Liver (tissue), 3 donors: ENCODE measurements around the gene ST3GAL4.

Experiments
- ATF3 ChIP-seq: IDR thresholded peaks from 2 replicates; pipeline ENCODE4 v1.6.1; 2016; ENCODE audit warnings: antibody characterized with exemption
- CTCF ChIP-seq: fragments of 150-350 bp; IDR thresholded peaks from 2 replicates; pipeline ENCODE4 v1.5.1; 2017; ENCODE audit warnings: improper control_type of control experiment, low read depth, low read length; ENCODE audit not compliant: missing input control
- FOXA1 ChIP-seq: IDR thresholded peaks from 2 replicates; pipeline ENCODE4 v1.6.1; 2016; ENCODE audit warnings: antibody characterized with exemption
- GABPA ChIP-seq, 2 donors: IDR thresholded peaks in 1 of 2; conservative IDR thresholded peaks in 1 of 2; 2 replicates each; pipeline ENCODE4 v1.6.1; 2016; ENCODE audit warnings: antibody characterized with exemption in 2 of 2, mild to moderate bottlenecking in 1 of 2, moderate library complexity in 1 of 2
- HNF4A ChIP-seq, 2 donors: conservative IDR thresholded peaks; 2 replicates each; pipeline ENCODE4 v1.6.1; 2016; ENCODE audit warnings: antibody characterized with exemption in 2 of 2, mild to moderate bottlenecking in 2 of 2
- JUND ChIP-seq, 2 donors: IDR thresholded peaks; 2 replicates each; pipeline ENCODE4 v1.6.1; 2016; ENCODE audit warnings: antibody characterized with exemption in 2 of 2
- MAX ChIP-seq: IDR thresholded peaks from 2 replicates; pipeline ENCODE4 v1.6.1; 2016; ENCODE audit warnings: antibody characterized with exemption
- RAD21 ChIP-seq, 2 donors: IDR thresholded peaks; 2 replicates each; pipeline ENCODE4 v1.6.1; 2016; ENCODE audit warnings: antibody characterized with exemption in 2 of 2, mild to moderate bottlenecking in 2 of 2
- REST ChIP-seq: IDR thresholded peaks from 2 replicates; pipeline ENCODE4 v1.6.1; 2016; ENCODE audit warnings: antibody characterized with exemption, mild to moderate bottlenecking
- RXRA ChIP-seq, 2 donors: IDR thresholded peaks; 2 replicates each; pipeline ENCODE4 v1.6.1; 2017 to 2018; ENCODE audit warnings: antibody characterized with exemption in 2 of 2, mild to moderate bottlenecking in 1 of 2
- SP1 ChIP-seq: IDR thresholded peaks from 2 replicates; pipeline ENCODE4 v1.6.1; 2018; ENCODE audit warnings: antibody characterized with exemption, mild to moderate bottlenecking
- TAF1 ChIP-seq: conservative IDR thresholded peaks from 2 replicates; pipeline ENCODE4 v1.6.1; 2016; ENCODE audit warnings: antibody characterized with exemption, mild to moderate bottlenecking
- YY1 ChIP-seq: IDR thresholded peaks from 2 replicates; pipeline ENCODE4 v1.6.1; 2016; ENCODE audit warnings: antibody characterized with exemption, mild to moderate bottlenecking
- ZBTB33 ChIP-seq: IDR thresholded peaks from 2 replicates; pipeline ENCODE4 v1.6.1; 2016; ENCODE audit warnings: antibody characterized with exemption
- donor health status: healthy.
- donor health status: healthy.

GRCh38 chr11:126462422-126462821 lies 106.9 kb downstream of the ST3GAL4 start:
- TF ChIP-seq JUND (IDR thresholded peaks at IDR 0.05), result no peak
- no peak for TF ChIP-seq MAX
- TF ChIP-seq RXRA (IDR thresholded peaks at IDR 0.05), result no peak
- TF ChIP-seq CTCF, result no peak
- no peak for TF ChIP-seq YY1
- TF ChIP-seq RAD21 (IDR thresholded peaks at IDR 0.05), result no peak
- TF ChIP-seq GABPA (IDR thresholded peaks at IDR 0.05 in 1 of 2, conservative IDR thresholded peaks at IDR 0.05 in 1 of 2), result no peak
- TF ChIP-seq ATF3, result no peak
- no peak for TF ChIP-seq FOXA1
- no peak for TF ChIP-seq ZBTB33
- TF ChIP-seq TAF1, result no peak
- TF ChIP-seq REST, result no peak
- TF ChIP-seq HNF4A (conservative IDR thresholded peaks at IDR 0.05), result no peak
- no peak for TF ChIP-seq SP1
